WI38 (cell line): ENCODE results near the gene CEP164.

Experiments
- H3K4me3 ChIP-seq: 2 replicates; pipeline ENCODE4 v1.5.1; 2011; ENCODE audit warnings: low read depth, mild to moderate bottlenecking, control low read depth, low read length
- CTCF ChIP-seq: IDR thresholded peaks from 2 replicates; pipeline ENCODE4 v1.5.1; 2012; ENCODE audit warnings: low read depth, mild to moderate bottlenecking, control low read depth, low read length

The CEP164 gene

DNA sequence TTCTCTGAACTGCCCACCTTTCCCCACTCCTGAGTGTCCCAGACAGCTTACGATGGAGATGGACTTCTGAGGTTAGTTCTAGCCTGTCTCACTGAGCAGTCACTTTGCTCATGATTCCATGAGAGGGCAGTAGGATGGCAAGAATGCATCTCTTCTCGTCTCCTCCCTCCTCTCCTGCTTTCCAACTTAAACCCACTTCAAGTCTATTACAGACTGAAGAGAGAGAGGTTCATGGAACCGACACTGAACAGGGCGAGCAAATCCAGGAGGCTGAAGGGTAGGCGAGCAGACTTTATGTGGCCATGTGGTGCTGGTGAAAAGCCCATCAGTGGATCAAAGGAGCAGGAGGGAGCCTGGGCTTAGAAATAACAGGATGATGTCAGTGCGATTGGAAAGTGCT is 38.6 kb downstream of the CEP164 start:
- no peak for TF ChIP-seq CTCF
- no peak overlapping the region for H3K4me3 ChIP-seq

- no peak overlapping the region for H3K4me3 ChIP-seq
- TF ChIP-seq CTCF = no peak
These were observed 39.2 kb downstream of the CEP164 start for GRCh38 chr11:117366875-117367274.

- no peak overlapping the region for H3K4me3 ChIP-seq
- no peak for TF ChIP-seq CTCF
These were observed 41.9 kb downstream of the CEP164 start for GRCh38 chr11:117369534-117369933.

GRCh38 chr11:117371453-117371852 is 43.8 kb downstream of the CEP164 start:
- no peak overlapping the region for H3K4me3 ChIP-seq
- no peak for TF ChIP-seq CTCF

DNA sequence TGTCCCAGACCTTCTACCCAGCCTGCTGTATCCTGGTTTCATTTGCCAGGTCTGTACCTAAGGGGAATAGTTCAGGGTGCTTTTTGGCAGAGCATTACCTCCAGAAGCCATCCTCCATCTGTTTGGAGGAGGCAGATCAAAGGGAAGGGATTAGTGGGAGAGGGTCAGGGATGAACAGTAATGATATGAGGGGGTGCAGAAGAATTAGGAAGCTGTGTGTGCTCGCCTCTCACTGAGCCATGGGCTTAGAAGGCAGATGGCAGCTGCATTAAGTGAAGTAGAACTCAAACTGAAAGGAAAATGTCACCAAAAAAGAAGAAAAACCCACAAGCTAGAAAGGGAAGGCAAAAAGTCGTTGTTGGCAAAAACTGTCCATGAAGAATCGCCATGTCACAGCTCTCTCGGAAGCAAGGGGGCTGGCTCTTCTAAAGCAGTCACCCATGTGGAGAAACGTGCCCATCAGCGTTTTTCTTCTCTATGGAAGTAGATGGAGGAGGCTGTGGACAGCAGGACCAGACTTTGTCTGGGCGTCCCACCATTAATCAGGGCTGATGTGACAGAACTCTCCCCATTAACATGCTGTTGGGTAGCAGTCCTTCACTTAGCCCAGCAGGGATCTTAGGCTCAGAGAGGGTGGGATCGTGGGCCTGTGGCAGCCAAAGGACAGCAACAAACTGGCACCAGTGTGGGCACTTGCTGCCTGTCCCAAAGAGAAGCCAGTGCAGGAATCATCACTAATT is 46.8 kb downstream of the CEP164 start:
- H3K4me3 ChIP-seq = no peak overlapping the region
- TF ChIP-seq CTCF = no peak

GRCh38 chr11:117375960-117376359 is 48.3 kb downstream of the CEP164 start:
- TF ChIP-seq CTCF = no peak
- H3K4me3 ChIP-seq = no peak overlapping the region

GRCh38 chr11:117376517-117376916 is 48.9 kb downstream of the CEP164 start:
- no peak overlapping the region for H3K4me3 ChIP-seq
- TF ChIP-seq CTCF = no peak
